ENCODE measurements around the gene LRP1B.

DNA sequence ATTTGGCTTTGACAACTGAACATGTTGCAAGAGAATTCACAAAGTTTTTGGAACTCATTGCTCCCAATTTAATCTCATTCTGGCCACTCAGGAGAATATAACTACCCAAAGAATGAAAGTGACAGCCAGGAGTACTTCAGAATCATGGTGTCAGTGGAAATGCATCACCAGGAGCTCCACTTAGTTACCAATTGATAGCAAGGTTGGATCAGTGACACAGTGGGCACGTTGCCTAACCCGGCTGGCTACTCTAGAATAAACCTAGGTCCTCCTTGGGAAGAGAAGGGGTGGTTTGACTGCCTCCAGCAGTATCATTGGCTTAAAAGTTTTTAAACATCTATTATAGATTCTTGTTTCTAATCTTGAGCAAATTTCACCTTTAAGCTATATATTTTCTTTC, 40.0 kb upstream of the LRP1B start:
- TF ChIP-seq, protein P1, sequence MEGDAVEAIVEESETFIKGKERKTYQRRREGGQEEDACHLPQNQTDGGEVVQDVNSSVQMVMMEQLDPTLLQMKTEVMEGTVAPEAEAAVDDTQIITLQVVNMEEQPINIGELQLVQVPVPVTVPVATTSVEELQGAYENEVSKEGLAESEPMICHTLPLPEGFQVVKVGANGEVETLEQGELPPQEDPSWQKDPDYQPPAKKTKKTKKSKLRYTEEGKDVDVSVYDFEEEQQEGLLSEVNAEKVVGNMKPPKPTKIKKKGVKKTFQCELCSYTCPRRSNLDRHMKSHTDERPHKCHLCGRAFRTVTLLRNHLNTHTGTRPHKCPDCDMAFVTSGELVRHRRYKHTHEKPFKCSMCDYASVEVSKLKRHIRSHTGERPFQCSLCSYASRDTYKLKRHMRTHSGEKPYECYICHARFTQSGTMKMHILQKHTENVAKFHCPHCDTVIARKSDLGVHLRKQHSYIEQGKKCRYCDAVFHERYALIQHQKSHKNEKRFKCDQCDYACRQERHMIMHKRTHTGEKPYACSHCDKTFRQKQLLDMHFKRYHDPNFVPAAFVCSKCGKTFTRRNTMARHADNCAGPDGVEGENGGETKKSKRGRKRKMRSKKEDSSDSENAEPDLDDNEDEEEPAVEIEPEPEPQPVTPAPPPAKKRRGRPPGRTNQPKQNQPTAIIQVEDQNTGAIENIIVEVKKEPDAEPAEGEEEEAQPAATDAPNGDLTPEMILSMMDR (conservative IDR thresholded peaks at IDR 0.05 in 1 of 2, IDR thresholded peaks at IDR 0.05 in 1 of 2; ENCODE audit: extremely low read depth in 1 of 2, insufficient read depth in 1 of 2, low read depth in 1 of 2, low read length in 2 of 2) = no peak
- TF ChIP-seq EZH2 (IDR thresholded peaks at IDR 0.05; ENCODE audit: borderline replicate concordance, low read length) = no peak
